Measurements from ENCODE around the gene RNF166. TPM values are rescaled to one million over a fixed set of nuclear protein-coding genes. Genes with fewer than 3 reads are reported as not detected.
A peak's percentile ranks its signal among the peaks of the same experiment; 100 is the strongest.

Gene RNF166
- total RNA-seq, 1 donor from 2014 or later = 17.0 TPM

DNA sequence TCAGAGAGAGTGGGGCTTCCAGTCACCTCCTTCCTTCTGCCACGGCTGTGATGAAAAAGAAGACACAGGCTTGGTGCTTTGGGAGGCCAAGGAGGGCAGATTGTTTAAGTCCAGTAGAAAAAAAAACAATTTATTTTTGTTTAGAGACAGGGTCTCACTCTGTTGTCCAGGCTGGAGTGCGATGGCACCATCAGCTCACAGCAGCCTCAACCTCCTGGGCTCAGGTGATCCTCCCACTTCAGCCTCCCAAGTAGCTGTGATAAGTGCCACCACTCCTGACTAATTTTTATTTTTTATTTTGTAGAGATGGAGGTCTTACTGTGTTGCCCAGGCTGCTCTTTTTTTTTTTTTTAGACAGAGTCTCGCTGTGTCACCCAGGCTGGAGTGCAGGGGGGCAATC, 40.6 kb downstream of the RNF166 start:
- intact Hi-C loops (cut with DNase I) = no loop called here
- ATAC-seq = no peak
- DNase-seq (ENCODE audit: missing footprints) = no peak

- DNase-seq (ENCODE audit: missing footprints) = no peak
- intact Hi-C loops (cut with DNase I) = no loop called here
- ATAC-seq = no peak
Measured at GRCh38 chr16:88665148-88665547, 41.1 kb downstream of the RNF166 start.

- DNase-seq (ENCODE audit: missing footprints) (peak; percentile 98), ATAC-seq (peak; percentile 99)
- intact Hi-C loops (cut with DNase I) = loop anchor here (1.0 kb wide), 1 partner anchor 93 kb away; the partner anchor contains the start of gene ZC3H18
Measured at GRCh38 chr16:88662843-88663606, 43.2 kb downstream of the RNF166 start, which contains the start of gene MVD. Gene MVD (minus strand): TSS chr16:88663091. CDS start chr16:88663080, 11 bp downstream.

GRCh38 chr16:88662222-88662842, 43.9 kb downstream of the RNF166 start:
- intact Hi-C loops (cut with DNase I) = no loop called here
- no peak for ATAC-seq

DNA sequence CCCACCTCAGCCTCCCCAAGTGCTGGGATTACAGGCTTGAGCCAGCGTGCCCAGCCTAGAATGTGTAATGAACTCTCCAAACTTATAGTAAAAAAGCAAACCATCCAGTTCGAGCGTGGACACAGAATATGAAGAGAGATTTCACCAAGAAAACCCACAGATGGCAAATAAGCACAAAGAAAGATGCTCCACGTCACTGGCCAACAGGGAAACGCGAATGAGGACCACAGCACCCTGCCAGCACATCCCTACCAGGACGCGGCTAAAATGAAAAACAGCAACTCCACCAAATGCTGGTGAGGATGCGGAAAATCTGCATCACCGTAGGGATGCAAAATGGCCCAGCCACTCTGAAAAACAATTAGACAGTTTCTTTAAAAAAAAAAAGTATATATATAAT, 44.7 kb downstream of the RNF166 start:
- DNase-seq (ENCODE audit: missing footprints) (no peak), ATAC-seq (no peak)
- intact Hi-C loops (cut with DNase I) = no loop called here

More at GRCh38 chr16:88662222-88662842, 43.9 kb downstream of the RNF166 start:
- no peak for DNase-seq (ENCODE audit: missing footprints)

GRCh38 chr16:88659160-88659559, 47.0 kb downstream of the RNF166 start:
- ATAC-seq (no peak), DNase-seq (ENCODE audit: missing footprints) (no peak)
- intact Hi-C loops (cut with DNase I) = no loop called here

- DNase-seq (ENCODE audit: missing footprints) (no peak), ATAC-seq (no peak)
- intact Hi-C loops (cut with DNase I) = no loop called here
Measured at GRCh38 chr16:88658714-88659113, 47.5 kb downstream of the RNF166 start.

DNA sequence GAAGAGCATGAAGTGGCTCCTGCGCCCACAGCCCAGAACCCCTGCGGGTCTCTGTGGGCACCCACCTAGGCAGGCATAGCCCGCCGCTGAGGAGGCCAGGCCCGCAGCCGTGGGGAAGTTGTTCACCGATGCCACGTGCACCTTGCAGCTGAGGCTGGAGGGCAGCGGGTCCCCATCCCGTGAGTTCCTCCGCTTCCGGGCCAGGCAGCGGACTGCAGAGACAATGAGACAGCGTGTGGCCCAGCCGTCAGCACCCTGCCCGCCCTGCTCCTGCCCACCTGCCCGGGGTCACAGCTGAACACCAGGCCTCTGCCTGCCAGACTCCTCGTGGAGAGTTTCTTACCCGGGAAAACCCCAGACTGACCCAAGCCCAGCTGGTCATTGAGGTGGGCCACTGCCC, 48.8 kb downstream of the RNF166 start:
- ATAC-seq (no peak), DNase-seq (ENCODE audit: missing footprints) (no peak)
- intact Hi-C loops (cut with DNase I) = no loop called here

DNA sequence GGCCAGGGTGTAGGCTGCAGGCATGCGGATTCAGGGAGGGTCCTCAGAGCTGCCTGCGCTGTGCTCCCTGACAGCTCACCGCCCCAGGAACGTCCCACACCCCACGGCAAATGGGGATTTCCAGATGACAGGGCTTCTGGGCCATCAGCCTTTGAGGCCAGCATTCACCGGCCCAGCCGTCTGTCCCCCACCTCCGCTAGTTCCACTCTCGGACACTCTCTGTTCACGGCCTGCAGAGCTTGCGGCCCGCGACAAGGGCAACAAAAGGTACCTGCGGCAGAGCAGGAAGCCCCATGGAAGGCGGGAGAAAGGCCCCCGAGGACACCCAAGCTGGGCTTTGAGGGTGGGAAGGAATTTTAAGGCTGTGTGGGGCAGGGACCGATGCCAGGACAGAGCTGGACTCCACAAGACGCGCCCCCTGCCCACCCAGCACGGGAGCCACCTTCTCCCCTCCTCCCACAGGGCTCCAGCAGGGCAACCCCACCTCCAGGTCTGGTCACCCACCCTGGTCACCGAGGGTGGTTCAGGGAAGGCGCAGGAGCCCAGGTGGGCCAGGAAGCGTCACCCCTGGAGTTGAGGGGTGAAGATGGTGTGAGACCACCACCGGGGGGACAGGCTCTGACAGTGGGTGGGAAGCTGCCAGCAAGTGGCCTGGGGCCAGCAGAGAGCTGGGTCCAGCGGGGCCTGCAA, 49.8 kb downstream of the RNF166 start:
- ATAC-seq (no peak), DNase-seq (ENCODE audit: missing footprints) (no peak)
- intact Hi-C loops (cut with DNase I) = no loop called here

- no peak for DNase-seq (ENCODE audit: missing footprints)
- intact Hi-C loops (cut with DNase I) = no loop called here
Measured at GRCh38 chr16:88655733-88656281, 50.4 kb downstream of the RNF166 start.

DNA sequence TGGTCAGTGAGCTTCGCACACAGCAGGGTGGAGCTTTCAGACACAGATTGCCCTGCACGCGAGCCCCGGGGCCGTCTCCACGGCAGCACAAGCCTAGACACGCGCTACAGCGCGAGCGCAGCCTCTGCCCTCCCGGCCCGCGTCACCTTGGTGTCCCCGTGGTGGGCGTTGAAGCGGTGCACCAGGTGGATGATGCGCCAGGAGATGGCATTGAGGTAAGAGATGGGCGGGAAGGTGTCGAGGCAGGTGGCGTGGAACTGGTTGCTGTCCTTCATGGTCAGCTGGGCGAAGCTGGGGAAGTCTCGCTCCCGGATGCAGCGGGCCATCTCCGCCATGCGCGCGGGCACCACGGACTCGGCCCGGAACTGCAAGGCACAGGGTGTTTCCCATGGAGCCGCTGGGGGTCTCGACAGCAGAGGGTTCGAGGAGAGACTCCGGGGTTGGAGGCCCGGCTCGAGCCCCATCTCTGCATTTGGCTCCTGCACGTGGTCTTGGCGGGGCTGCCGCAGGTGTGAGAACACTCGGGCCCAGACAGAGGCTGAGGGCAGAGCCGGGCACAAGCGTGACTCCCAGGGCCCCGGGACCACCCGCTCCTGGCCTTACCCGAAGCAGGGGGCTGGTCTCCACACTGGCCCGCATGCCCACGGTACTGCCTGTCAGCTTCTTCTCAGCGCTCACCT, 51.0 kb downstream of the RNF166 start:
- no peak for DNase-seq (ENCODE audit: missing footprints)
- intact Hi-C loops (cut with DNase I) = no loop called here
- ATAC-seq = no peak

More at GRCh38 chr16:88655733-88656281, 50.4 kb downstream of the RNF166 start:
- ATAC-seq = no peak

DNA sequence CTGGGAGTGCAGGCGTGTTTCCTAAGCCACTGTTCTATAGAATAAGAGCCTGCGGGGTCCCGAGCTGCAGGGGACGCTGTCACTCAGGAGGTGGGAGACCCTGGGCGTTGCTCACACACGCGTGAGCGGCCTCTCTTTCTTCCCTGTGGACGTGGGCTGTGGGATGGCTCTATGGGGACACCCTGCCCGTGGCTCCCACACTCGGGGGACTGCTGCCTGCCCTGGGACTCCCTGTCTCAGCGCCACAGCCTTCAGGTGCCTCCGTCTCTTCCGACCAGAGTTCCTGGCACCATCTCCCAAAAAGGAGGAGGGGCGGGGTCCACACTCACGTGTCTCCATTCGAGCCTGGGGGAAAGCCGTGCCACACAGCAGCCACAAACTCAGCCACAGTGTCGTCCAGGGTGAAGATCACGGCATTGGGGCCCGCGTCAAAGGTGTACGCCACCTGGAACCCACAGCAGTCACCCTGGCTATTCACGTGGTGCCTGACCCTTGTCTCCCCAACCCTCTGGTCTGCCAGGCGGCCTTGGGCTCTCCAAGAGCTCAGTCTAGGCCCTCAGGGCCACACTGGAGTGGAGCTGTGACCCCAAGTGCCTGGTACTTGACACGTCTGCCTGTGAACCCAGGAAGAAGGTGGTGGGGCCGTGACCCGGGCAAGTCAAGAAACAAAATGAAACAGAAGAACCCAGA, 51.7 kb downstream of the RNF166 start:
- intact Hi-C loops (cut with DNase I) = no loop called here
- ATAC-seq (no peak), DNase-seq (ENCODE audit: missing footprints) (no peak)

DNA sequence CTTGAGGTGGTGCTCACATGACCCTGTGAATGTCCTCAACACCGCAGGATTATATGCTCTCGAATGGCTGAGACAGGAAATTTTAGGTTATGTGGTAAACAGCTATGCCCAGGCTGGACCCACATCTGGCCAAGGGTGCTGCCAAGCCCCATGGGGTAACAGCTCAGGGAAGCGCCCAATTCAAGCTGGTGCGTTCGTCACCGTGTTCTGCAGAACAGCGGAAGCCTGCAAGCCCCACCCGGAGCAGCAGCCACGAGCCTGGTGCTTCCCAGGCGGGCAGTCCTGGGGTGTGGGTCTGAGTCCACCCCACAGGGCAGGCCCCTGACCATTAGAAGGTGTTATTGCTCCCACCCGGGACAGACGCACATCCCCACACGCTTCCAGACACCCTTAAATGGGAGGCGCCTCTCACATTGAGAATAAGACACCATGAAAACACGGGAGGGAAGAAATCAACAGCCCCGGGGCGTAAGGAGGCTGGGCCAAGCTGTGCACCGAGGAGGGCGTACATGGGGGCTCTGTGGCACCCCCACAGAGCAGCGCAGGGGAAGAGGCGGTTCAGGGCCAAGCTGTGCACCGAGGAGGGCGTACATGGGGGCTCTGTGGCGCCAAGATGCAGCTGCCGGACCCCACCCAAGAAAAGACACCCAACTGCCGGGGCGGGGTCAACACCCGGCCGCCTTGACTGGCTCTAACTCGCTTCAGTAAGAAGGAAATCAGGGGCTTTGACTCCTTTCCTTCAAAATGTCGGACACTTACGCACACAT, 52.4 kb downstream of the RNF166 start:
- no peak for ATAC-seq
- no peak for DNase-seq (ENCODE audit: missing footprints)
- intact Hi-C loops (cut with DNase I) = no loop called here

- intact Hi-C loops (cut with DNase I) = no loop called here
- DNase-seq (ENCODE audit: missing footprints) (no peak), ATAC-seq (no peak)
Measured at GRCh38 chr16:88653101-88653500, 53.1 kb downstream of the RNF166 start.

GRCh38 chr16:88652762-88653063, 53.5 kb downstream of the RNF166 start:
- ATAC-seq (no peak), DNase-seq (ENCODE audit: missing footprints) (no peak)
- intact Hi-C loops (cut with DNase I) = no loop called here

GRCh38 chr16:88651989-88652761, 54.0 kb downstream of the RNF166 start:
- no peak for DNase-seq (ENCODE audit: missing footprints)
- no peak for ATAC-seq
- intact Hi-C loops (cut with DNase I) = no loop called here

All from Right ventricle myocardium inferior (tissue), 1 donor.